ENCODE measurements around the gene HS3ST2.
"Not testable (repeated sequence)": the region's sequence is repeated elsewhere in the genome, so short reads cannot be mapped to it uniquely, and the experiment has no call there.

HS3ST2 gene

GRCh38 chr16:22878955-22879354, 65.0 kb downstream of the HS3ST2 start:
- DNase-seq (ENCODE audit: low read depth in 2 of 2, low spot score in 1 of 2), result no peak

- no peak for DNase-seq (ENCODE audit: low read depth in 2 of 2, low spot score in 1 of 2)
Observed at GRCh38 chr16:22879466-22879865, 65.5 kb downstream of the HS3ST2 start.

GRCh38 chr16:22882981-22883380, 69.0 kb downstream of the HS3ST2 start:
- no peak for DNase-seq (ENCODE audit: low read depth in 2 of 2, low spot score in 1 of 2)

DNA sequence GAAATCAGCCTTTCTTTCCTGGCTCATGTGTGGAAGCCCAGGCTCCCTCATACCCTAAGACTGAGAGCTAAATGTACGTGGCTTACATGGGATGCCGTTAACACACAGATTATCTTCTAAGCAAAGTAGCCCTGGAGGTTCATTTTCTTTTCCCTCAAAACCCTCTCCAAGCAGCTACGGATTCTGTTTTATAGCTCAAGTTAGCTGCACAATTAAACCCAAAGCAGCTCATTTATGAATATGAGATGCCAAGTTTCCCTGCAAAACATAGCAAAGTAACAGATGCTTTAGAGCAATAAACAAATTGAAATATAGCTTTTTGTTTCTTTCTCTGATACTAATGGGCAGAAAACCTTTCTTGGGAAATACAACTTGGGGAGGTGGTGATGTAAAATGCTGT, 72.0 kb downstream of the HS3ST2 start:
- no peak for DNase-seq (ENCODE audit: low read depth in 2 of 2, low spot score in 1 of 2)

DNA sequence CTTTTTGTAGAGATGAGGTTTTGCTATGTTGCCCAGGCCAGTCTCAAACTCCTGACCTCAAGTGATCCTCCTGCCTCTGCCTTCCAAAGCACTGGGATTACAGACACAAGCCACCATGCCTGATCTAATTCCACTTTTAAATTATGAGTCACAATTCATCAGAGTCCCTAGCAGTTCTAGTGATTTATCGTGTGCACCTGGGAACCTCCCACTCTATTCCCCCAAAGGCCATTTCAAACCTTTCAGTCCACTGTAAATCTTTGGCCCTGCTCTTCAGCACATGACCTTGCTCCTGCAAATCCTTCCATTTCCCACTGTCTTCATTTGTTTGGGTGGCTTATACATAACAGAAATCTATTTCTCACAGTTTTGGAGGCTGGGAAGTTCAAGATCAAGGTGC, 73.0 kb downstream of the HS3ST2 start:
- DNase-seq (ENCODE audit: low read depth in 2 of 2, low spot score in 1 of 2), result no peak

GRCh38 chr16:22887445-22887844, 73.5 kb downstream of the HS3ST2 start:
- DNase-seq (ENCODE audit: low read depth in 2 of 2, low spot score in 1 of 2), result no peak

DNA sequence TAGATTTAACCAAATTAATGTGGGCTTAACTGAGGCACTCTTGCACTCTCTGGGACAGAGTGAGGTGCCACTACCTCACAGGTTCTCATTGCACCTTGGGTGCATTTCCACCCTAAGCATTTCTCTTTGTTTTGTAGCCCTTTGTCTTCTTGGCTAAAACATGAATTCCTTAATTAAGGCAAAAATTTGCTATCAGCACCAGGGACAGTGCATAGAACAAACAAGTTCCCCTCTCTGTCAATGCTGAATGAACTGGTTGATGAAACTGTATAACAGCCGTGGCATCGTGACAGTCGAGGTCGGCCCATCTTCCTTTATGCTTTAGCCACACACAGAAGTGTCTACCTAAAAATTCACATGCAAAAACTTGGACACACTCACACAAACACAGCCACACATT, 74.8 kb downstream of the HS3ST2 start:
- no peak for DNase-seq (ENCODE audit: low read depth in 2 of 2, low spot score in 1 of 2)

DNA sequence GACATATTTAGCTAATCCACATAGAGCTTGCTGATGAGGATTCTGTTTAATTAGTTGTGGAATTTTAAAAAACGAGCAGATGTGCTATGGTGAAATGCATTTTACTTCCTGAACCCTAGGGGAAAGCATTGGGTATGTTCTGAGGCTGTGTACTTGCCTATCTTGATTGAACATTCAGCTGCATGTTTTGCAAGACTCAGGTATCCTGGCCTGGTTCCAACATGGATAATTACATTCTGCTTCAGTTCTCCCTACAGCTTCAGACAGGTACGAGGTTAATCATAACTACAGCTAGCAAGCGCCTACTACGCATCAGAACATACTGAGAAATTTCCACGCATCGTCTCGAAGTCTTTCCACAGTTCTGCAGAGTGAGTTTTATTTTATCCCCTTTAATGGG, 77.0 kb downstream of the HS3ST2 start:
- DNase-seq (ENCODE audit: low read depth in 2 of 2, low spot score in 1 of 2), result no peak

- DNase-seq (ENCODE audit: low read depth in 2 of 2, low spot score in 1 of 2), result no peak
Observed at GRCh38 chr16:22897184-22897583, 83.2 kb downstream of the HS3ST2 start.

DNA sequence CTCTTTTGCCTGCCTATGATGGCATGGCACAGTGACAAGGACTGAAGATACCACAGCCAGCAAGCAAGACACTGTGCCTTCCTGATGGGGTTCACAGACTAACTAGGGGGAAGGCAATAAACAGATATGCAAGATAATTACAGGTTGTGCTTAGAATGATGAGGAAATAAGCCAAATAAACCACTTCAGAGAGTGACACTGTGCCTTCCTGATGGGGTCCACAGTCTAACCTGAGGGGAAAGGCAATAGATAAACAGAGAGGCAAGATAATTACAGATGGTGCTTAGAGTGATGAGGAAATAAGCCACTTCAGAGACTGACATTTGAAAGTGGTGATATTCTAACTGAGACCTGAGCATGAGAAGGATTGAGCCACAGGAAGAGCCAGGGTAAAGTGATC, 84.2 kb downstream of the HS3ST2 start:
- no peak for DNase-seq (ENCODE audit: low read depth in 2 of 2, low spot score in 1 of 2)

DNA sequence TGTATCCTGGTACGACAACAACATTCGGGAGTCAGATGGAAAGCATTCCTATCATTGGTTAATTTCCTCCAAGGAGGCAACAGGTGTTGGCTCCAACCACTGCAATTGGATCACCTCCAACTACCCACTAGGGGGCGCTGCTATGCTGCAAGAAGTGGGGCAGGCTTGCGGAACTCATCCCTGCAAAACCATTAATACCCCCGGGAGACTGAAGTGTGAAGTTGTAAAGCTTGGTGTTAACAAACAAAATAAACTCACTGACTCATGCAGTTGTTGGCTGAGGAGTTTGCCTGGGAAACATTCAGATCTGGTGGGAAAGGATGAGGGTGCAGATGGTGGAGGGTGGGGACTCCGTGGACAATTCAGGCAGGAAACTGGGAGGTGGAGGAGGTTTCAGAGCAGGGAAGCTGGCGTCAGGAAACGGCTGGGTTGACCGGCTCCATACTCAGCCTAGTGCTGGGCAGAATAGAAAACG, 84.9 kb downstream of the HS3ST2 start:
- peak; percentile 4 to 7 for DNase-seq (ENCODE audit: low read depth in 2 of 2, low spot score in 1 of 2)

- not testable (repeated sequence) for DNase-seq (ENCODE audit: low read depth in 2 of 2, low spot score in 1 of 2)
Observed at GRCh38 chr16:22899567-22899966, 85.6 kb downstream of the HS3ST2 start.

DNA sequence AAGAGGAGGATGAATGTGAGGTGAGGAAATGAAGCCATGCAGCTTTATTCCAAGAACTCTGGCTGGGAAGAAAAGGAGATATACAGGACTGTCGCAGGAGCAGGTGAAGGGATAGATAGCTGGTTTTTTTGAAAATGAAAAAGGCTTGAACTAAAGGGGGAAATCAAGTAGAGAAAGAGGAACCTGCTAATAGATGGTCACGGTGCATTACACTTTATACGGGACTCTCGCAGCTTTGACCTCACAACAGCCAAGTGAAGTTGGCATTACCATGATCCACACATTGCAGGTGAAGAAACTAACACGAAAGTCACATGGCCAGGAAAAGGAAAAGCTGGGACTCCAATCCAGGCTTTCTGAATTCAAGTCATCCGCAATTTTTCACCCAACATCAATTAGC, 86.9 kb downstream of the HS3ST2 start:
- no peak for DNase-seq (ENCODE audit: low read depth in 2 of 2, low spot score in 1 of 2)

DNA sequence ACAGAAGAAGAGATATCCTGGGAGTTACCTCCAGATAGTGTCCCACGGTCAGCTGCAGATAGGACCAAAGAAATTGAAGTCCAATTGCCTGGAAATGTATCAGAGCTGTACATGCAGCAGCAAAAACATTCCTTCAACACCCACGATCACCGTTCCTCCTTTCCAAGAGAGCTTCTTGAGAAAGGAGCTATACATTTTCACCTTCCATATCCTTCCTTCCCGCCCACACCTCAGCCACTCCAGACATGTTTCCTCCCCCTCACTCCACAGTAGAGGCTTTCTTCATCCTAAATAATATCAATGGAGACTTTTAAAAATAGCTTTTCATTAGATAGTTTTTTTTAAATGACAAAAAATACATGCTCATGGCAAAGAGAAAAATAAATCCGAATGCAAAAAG, 87.6 kb downstream of the HS3ST2 start:
- DNase-seq (ENCODE audit: low read depth in 2 of 2, low spot score in 1 of 2), result no peak

GRCh38 chr16:22903716-22904115, 89.8 kb downstream of the HS3ST2 start:
- no peak for DNase-seq (ENCODE audit: low read depth in 2 of 2, low spot score in 1 of 2)

GRCh38 chr16:22912654-22913053, 98.7 kb downstream of the HS3ST2 start:
- no peak for DNase-seq (ENCODE audit: low read depth in 2 of 2, low spot score in 1 of 2)

DNA sequence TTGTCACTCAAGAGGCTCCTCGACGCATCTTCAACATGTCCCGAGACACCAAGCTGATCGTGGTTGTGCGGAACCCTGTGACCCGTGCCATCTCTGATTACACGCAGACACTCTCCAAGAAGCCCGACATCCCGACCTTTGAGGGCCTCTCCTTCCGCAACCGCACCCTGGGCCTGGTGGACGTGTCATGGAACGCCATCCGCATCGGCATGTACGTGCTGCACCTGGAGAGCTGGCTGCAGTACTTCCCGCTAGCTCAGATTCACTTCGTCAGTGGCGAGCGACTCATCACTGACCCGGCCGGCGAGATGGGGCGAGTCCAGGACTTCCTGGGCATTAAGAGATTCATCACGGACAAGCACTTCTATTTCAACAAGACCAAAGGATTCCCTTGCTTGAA, 101.0 kb downstream of the HS3ST2 start:
- no peak for DNase-seq (ENCODE audit: low read depth in 2 of 2, low spot score in 1 of 2)

- DNase-seq (ENCODE audit: low read depth in 2 of 2, low spot score in 1 of 2), result no peak
Observed at GRCh38 chr16:22923491-22923890, 109.5 kb downstream of the HS3ST2 start.

DNA sequence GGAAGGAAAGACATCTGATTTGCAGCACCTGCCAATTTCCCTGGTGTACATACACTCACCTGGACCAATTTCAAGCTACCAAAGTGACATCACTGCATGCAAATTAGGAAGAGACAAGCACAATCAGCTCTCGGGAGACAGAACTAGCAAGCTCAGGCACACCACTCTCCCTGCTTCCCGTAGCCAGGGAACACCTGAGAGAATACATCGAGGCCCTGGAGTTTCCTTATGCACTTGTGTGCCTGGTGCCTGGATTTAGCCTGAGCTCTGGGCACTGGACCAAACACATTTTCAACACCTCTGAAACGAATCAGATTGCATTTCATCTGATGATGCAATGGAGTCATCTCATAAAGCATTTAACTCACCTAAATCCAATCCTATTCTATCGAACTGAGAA, 110.5 kb downstream of the HS3ST2 start:
- no peak for DNase-seq (ENCODE audit: low read depth in 2 of 2, low spot score in 1 of 2)

DNA sequence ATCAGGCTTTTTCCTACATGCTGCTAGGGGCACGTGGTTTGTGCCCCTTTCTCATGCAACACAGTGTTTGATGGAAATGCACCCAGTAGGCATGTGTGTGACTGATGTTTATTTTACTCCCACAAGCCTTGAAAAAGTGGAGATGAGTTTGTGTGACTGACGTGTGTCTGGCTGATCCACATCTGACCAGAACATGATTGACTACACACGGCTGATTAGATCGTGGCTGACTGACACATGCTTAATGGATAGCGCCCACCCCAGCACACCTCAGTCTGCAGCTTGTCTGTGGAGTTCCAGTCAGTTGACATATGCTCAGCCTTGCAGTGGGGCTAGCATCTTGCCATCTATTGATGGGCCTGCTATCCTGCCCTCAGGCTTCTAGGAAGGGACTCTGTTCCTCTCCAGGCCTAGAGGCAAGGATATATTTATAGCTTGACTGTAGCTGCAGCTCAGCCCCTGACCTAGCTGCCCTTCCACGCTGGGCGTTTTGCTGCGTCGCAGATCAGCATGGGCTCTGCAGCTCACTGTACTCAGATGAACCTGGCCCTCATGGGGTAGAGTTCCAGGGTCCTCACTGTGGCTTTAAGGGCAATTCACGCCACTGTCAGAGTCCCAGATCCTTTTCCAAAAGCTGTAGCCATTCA, 112.3 kb downstream of the HS3ST2 start:
- no peak for DNase-seq (ENCODE audit: low read depth in 2 of 2, low spot score in 1 of 2)

- DNase-seq (ENCODE audit: low read depth in 2 of 2, low spot score in 1 of 2), result no peak
Observed at GRCh38 chr16:22927306-22927705, 113.3 kb downstream of the HS3ST2 start.

DNA sequence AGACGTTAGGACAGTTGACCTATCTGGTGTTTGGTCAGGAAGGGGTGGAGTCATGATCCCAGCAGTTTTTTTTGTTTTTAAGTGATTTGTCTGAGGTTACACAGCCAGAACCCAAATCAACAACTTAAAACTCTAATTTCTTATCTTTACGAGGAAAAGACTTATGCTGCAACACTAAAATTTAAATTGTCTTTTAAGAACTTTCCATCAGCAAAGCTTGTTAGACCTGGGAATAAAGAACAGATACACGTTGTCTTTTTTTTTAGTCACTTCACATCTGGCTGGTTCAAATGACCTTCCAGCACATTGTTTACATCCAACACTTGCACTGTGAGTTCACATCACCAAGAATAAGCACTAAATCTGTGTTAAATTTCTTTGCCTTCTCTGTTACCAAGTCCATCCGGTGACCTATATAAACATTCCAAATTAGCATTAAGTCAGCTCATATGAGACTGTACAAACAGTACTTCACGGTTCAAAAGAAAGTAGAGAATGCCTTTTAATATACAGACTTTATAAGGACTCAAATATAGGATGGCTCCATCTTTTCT, 115.0 kb downstream of the HS3ST2 start:
- DNase-seq (ENCODE audit: low read depth in 2 of 2, low spot score in 1 of 2), result no peak

DNA sequence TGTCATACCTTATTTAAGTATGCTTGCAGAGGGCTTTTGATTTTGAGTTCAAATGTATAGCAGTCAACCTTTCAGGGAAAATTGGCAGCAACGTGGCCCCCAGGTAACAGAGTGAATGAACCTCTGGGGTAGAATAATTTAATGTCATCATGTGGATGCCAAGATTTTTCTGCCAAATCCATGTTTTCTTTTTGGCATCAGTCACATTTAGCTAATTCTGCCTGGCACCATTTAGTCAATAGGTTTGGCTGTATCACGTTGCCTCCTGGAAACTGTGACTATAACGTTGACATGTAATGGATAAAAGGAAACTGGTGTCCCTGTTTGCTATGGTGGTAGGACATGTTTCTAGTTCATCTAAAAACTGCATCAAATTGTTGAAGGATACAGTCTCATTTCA, 115.5 kb downstream of the HS3ST2 start:
- no peak for DNase-seq (ENCODE audit: low read depth in 2 of 2, low spot score in 1 of 2)
